HCT116 (cell line): ENCODE results near the gene PTPN23. TPM values are rescaled to one million over a fixed set of nuclear protein-coding genes. Genes with fewer than 3 reads are reported as not detected.

ENCODE experiments used
- ATAC-seq: fragments of 200-7000 bp; cut with Tn5 transposase; 2 replicates; pipeline ENCODE4 v1.9.1; 2020; ENCODE audit warnings: mild to moderate bottlenecking, moderate library complexity
- BruUV-seq: library from RNA; stranded (reverse); fragments of 400-500 nt; replicated peaks from 2 replicates; lab custom pipeline; 2021; lab: Mats Ljungman, UMichigan
- CTCF ChIA-PET: fragments of 300-600 bp; sonication (Branson Sonifier 250); formaldehyde crosslinking; loops from one replicate; lab custom pipeline; 2021; ENCODE audit warnings: antibody characterized with exemption; lab: Charles Lee
- POLR2A ChIA-PET: fragments of 300-600, 350-600 bp; sonication (Branson Sonifier 250); formaldehyde crosslinking; loops from one replicate; lab custom pipeline; 2021; ENCODE audit warnings: antibody characterized with exemption; lab: Charles Lee
- RAD21 ChIA-PET, 2 experiments: fragments of 300-600 bp; sonication (Branson Sonifier 250); formaldehyde crosslinking; loops; one replicate each; lab custom pipeline; 2023; ENCODE audit warnings: low total read pairs in 2 of 2; ENCODE audit not compliant: uncharacterized antibody in 2 of 2, unreplicated experiment in 2 of 2, low non-redundant PET in 1 of 2; lab: Charles Lee
- DNase-seq: peaks from one replicate; pipeline ENCODE4 v3.0.0-alpha.2; 2010; ENCODE audit warnings: low read depth, low spot score
- H2AFZ ChIP-seq: fragments of 200-600 bp; shearing (Covaris generic), sonication (generic); 2 replicates; pipeline ENCODE4 v1.6.1; 2017; ENCODE audit warnings: low read depth, mixed run types, mixed read lengths, antibody characterized with exemption, low read length; ENCODE audit not compliant: poor library complexity, severe bottlenecking
- H3K27ac ChIP-seq: 2 replicates; pipeline ENCODE4 v1.5.1; 2012; ENCODE audit warnings: low read depth, low read length
- H3K27me3 ChIP-seq: fragments of 200-600 bp; sonication (generic); 2 replicates; pipeline ENCODE4 v1.6.1; 2016; ENCODE audit warnings: mixed run types, low read length, mixed read lengths; ENCODE audit not compliant: insufficient read depth
- H3K36me3 ChIP-seq, 2 experiments: fragments of 200-500 bp in 1 of 2; fragments of 200-600 bp in 1 of 2; sonication (Bioruptor generic) in 1 of 2; sonication (generic) in 1 of 2; 2 replicates each; pipeline versions ENCODE4 v1.5.1 to v1.6.1; 2014 to 2016; ENCODE audit warnings: low read length in 2 of 2, inconsistent platforms in 1 of 2, mixed read lengths in 1 of 2, mixed run types in 1 of 2; ENCODE audit not compliant: insufficient read depth in 2 of 2, control insufficient read depth in 1 of 2
- H3K4me1 ChIP-seq, 2 experiments: fragments of 200-600 bp in 1 of 2; sonication (generic) in 1 of 2; 2 replicates each; pipeline versions ENCODE4 v1.5.1 to v1.6.1; 2012 to 2017; ENCODE audit warnings: low read length in 2 of 2, inconsistent platforms in 1 of 2, mild to moderate bottlenecking in 1 of 2, mixed read lengths in 1 of 2, mixed run types in 1 of 2, moderate library complexity in 1 of 2; ENCODE audit not compliant: insufficient read depth in 2 of 2, control insufficient read depth in 1 of 2
- H3K4me2 ChIP-seq: fragments of 200-600 bp; sonication (generic); 2 replicates; pipeline ENCODE4 v1.6.1; 2017; ENCODE audit warnings: mixed run types, low read length, mixed read lengths
- H3K4me3 ChIP-seq, 2 experiments: fragments of 200-600 bp in 1 of 2; sonication (generic) in 1 of 2; replicated peaks in 1 of 2; 2 replicates each; pipeline ENCODE4 v1.5.1; 2011 to 2016; ENCODE audit warnings: low read length in 2 of 2, control low read depth in 1 of 2, low read depth in 1 of 2, mild to moderate bottlenecking in 1 of 2, mixed read lengths in 1 of 2, mixed run types in 1 of 2
- H3K79me2 ChIP-seq: fragments of 200-600 bp; sonication (generic); 2 replicates; pipeline ENCODE4 v1.6.1; 2017; ENCODE audit warnings: mild to moderate bottlenecking, mixed run types, low read length, moderate library complexity, mixed read lengths; ENCODE audit not compliant: insufficient read depth
- H3K9ac ChIP-seq: fragments of 200-600 bp; sonication (generic); 2 replicates; pipeline ENCODE4 v1.6.1; 2016; ENCODE audit warnings: low read length, mixed read lengths
- H3K9me2 ChIP-seq: fragments of 200-600 bp; sonication (generic), shearing (Covaris generic); 2 replicates; pipeline ENCODE4 v1.6.1; 2017; ENCODE audit warnings: mixed run types, mild to moderate bottlenecking, moderate library complexity; ENCODE audit not compliant: insufficient read depth
- H3K9me3 ChIP-seq, 2 experiments: fragments of 200-500 bp in 1 of 2; fragments of 200-600 bp in 1 of 2; sonication (Bioruptor generic) in 1 of 2; sonication (generic) in 1 of 2; 2 replicates each; pipeline ENCODE4 v1.6.1; 2014 to 2017; ENCODE audit warnings: low read length in 2 of 2, mixed read lengths in 2 of 2, inconsistent platforms in 1 of 2, low read depth in 1 of 2, mild to moderate bottlenecking in 1 of 2, mixed run types in 1 of 2, moderate library complexity in 1 of 2; ENCODE audit not compliant: control insufficient read depth in 1 of 2, insufficient read depth in 1 of 2
- H4K20me1 ChIP-seq: fragments of 200-600 bp; sonication (generic), shearing (Covaris generic); 2 replicates; pipeline ENCODE4 v1.6.1; 2017; ENCODE audit warnings: mixed run types, mild to moderate bottlenecking, moderate library complexity; ENCODE audit not compliant: insufficient read depth
- CTCF ChIP-seq, 3 experiments: fragments of 200-600 bp in 1 of 3; sonication (generic) in 1 of 3; IDR thresholded peaks in 2 of 3; conservative IDR thresholded peaks in 1 of 3; 2 replicates each; pipeline ENCODE4 v1.5.1; 2012 to 2017; ENCODE audit warnings: low read depth in 2 of 3, low read length in 2 of 3, antibody characterized with exemption in 1 of 3, borderline replicate concordance in 1 of 3, control low read depth in 1 of 3, mild to moderate bottlenecking in 1 of 3, mixed read lengths in 1 of 3, mixed run types in 1 of 3, moderate library complexity in 1 of 3; ENCODE audit not compliant: insufficient read depth in 1 of 3
- ELF1 ChIP-seq: IDR thresholded peaks from 2 replicates; pipeline ENCODE4 v1.6.1; 2012; ENCODE audit warnings: low read depth, borderline replicate concordance
- FOSL1 ChIP-seq: IDR thresholded peaks from 2 replicates; pipeline ENCODE4 v1.6.1; 2012; ENCODE audit warnings: low read depth
- RAD21 ChIP-seq: IDR thresholded peaks from 2 replicates; pipeline ENCODE4 v1.6.1; 2012; ENCODE audit warnings: low read depth, mild to moderate bottlenecking
- REST ChIP-seq: IDR thresholded peaks from 2 replicates; pipeline ENCODE4 v1.6.1; 2012; ENCODE audit warnings: low read depth
- SIN3A ChIP-seq: IDR thresholded peaks from 2 replicates; pipeline ENCODE4 v1.6.1; 2012; ENCODE audit warnings: low read depth
- YY1 ChIP-seq: IDR thresholded peaks from 2 replicates; pipeline ENCODE4 v1.6.1; 2011; ENCODE audit warnings: low read length, low read depth, moderate library complexity, mild to moderate bottlenecking; ENCODE audit not compliant: insufficient replicate concordance; ENCODE audit errors: extremely low read depth
- ZFX ChIP-seq: fragments of 450-650 bp; IDR thresholded peaks from 2 replicates; pipeline ENCODE4 v1.6.1; 2017
- intact Hi-C: fragments of 100-400 bp; cut with micrococcal nuclease; formaldehyde crosslinking; loops from 2 replicates; pipeline ENCODE4 v1.10.0; 2022
- total RNA-seq: library from RNA; stranded (reverse); gene quantifications from one replicate; pipeline ENCODE4 v1.2.1, GENCODE V29; 2021; ENCODE audit not compliant: unreplicated experiment

Gene PTPN23
- total RNA-seq, 1 experiment from 2014 or later = 56.5 TPM

- intact Hi-C loops = no loop called here
- Histone ChIP-seq H3K9me2 (no peaks in the 10 kb centered on the region), H3K27ac (no peak overlapping the region), H3K27me3 (no peaks in the 10 kb centered on the region), H3K9ac (no peak overlapping the region), H3K4me1 (no peaks in the 10 kb centered on the region), H3K4me2 (no peak overlapping the region), H2AFZ (no peak overlapping the region), H3K4me3 (no peak overlapping the region), H3K36me3 (peaks cover 12 to 25% of the 10 kb centered on the region in 2 experiments; a peak in 3 of 4 replicates), H3K9me3 (no peaks in the 10 kb centered on the region), H4K20me1 (no peaks in the 10 kb centered on the region), H3K79me2 (no peaks in the 10 kb centered on the region)
- TF ChIP-seq SIN3A (no peak), REST (no peak), YY1 (no peak), ELF1 (no peak), FOSL1 (no peak), ZFX (no peak), CTCF (IDR thresholded peaks at IDR 0.05 in 2 of 3, conservative IDR thresholded peaks at IDR 0.05 in 1 of 3; ENCODE audit: borderline replicate concordance in 1 of 3, insufficient read depth in 1 of 3, low read depth in 2 of 3, low read length in 2 of 3) (no peak), RAD21 (no peak)
- ATAC-seq = no peak
- no TSS peak for BruUV-seq
- ChIA-PET CTCF (interaction anchor here (0.8 kb wide), 1 partner anchor 16 kb away, joined by 3 read pairs; no protein-coding TSS in a partner anchor), POLR2A (no interaction called here), RAD21 (no interaction called here)
- no peak for DNase-seq
Measured at GRCh38 chr3:47339951-47340350, 40.9 kb upstream of the PTPN23 start.
